ENCODE measurements around the gene MRPS18A. TPM values are rescaled to one million over a fixed set of nuclear protein-coding genes. Genes with fewer than 3 reads are reported as not detected.

MRPS18A gene
- total and polyA plus RNA-seq, 2 experiments from 2014 or later, result 33.7 to 39.2 TPM

DNA sequence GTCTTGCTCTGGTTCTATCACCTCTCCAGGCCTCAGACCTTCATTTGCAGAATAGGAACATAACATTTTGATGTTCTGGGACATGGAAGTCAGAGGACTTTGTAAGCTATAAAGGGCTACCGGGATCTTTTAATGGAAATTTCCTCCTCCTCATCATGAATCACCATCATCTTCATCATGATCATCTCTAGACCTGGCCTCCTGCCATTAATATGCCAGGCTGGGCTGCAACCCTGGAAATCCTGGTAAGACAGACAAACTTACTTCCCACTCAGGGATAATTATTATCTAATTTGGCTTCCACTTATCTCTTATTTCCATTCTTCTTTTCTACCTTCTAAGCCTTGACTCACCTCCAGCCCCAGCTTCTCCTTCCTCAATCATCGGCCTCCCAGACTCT is 41.0 kb upstream of the MRPS18A start:
- Histone ChIP-seq H3K36me3 (ENCODE audit: low read depth) (no peaks in the 10 kb centered on the region), H3K9me3 (ENCODE audit: low read depth) (peaks cover 8% of the 10 kb centered on the region), H3K9ac (no peak overlapping the region), H3K4me1 (ENCODE audit: insufficient read depth) (peaks cover 15% of the 10 kb centered on the region), H4K20me1 (ENCODE audit: insufficient read depth) (no peaks in the 10 kb centered on the region), H3K27me3 (replicated peaks; ENCODE audit: insufficient read depth) (no peaks in the 10 kb centered on the region), H2AFZ (no peak overlapping the region), H3K27ac (no peak overlapping the region), H3K4me2 (ENCODE audit: unreplicated experiment) (no peak overlapping the region), H3K4me3 (no peak overlapping the region), H3K9me2 (ENCODE audit: insufficient read depth) (no peaks in the 10 kb centered on the region), H3F3A (ENCODE audit: insufficient read depth) (no peaks in the 10 kb centered on the region), H3K79me2 (ENCODE audit: insufficient read depth) (no peaks in the 10 kb centered on the region)
- 58 to 64% methylated on average over 2 of the region's 2 CpGs for WGBS, 2 experiments (ENCODE audit: low coverage in 1 of 2, low lambda C conversion rate in 2 of 2, missing lambda C conversion rate in 2 of 2)
- in situ Hi-C loops (cut with MboI), result no loop called here
- TF ChIP-seq EZH2phosphoT487 (IDR thresholded peaks at IDR 0.05; ENCODE audit: insufficient read depth, low read depth), result no peak
- TF ChIP-seq EZH2 (IDR thresholded peaks at IDR 0.05; ENCODE audit: insufficient read depth, poor library complexity, severe bottlenecking), result no peak
- no peak for DNase-seq

DNA sequence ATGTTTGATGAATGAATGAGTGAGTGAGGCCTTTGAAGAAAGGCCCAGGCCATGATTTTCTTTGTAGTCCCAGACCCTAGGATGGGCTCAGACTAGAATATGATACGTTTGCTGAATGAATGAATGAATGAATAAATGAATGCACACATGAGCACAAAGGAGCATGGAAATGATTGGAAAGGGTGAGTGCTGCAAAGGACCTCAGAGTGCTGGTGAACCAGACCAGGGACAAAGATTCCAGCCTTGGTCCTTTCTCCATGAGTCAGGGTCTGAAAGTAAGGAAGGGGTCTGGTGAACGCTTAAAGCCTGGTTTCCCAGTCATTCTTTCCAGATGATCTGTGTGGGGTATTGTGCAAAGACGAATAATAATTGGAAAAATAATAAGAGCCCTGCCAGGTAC is 40.0 kb upstream of the MRPS18A start:
- H3K27me3 ChIP-seq (replicated peaks; ENCODE audit: insufficient read depth), result no peaks in the 10 kb centered on the region
- no peak overlapping the region for H3K27ac ChIP-seq
- H3K4me1 ChIP-seq (ENCODE audit: insufficient read depth), result peaks cover 15% of the 10 kb centered on the region
- WGBS, 2 experiments (ENCODE audit: low coverage in 1 of 2, low lambda C conversion rate in 2 of 2, missing lambda C conversion rate in 2 of 2), result 75 to 77% methylated on average over 3 of the region's 3 CpGs
- no peaks in the 10 kb centered on the region for H3K79me2 ChIP-seq (ENCODE audit: insufficient read depth)
- H4K20me1 ChIP-seq (ENCODE audit: insufficient read depth), result no peaks in the 10 kb centered on the region
- no peaks in the 10 kb centered on the region for H3K9me2 ChIP-seq (ENCODE audit: insufficient read depth)
- in situ Hi-C loops (cut with MboI), result no loop called here
- DNase-seq, result no peak
- no peak overlapping the region for H2AFZ ChIP-seq
- no peak overlapping the region for H3K4me2 ChIP-seq (ENCODE audit: unreplicated experiment)
- no peak overlapping the region for H3K4me3 ChIP-seq
- no peak overlapping the region for H3K9ac ChIP-seq
- peaks cover 8% of the 10 kb centered on the region for H3K9me3 ChIP-seq (ENCODE audit: low read depth)
- TF ChIP-seq EZH2 (IDR thresholded peaks at IDR 0.05; ENCODE audit: insufficient read depth, poor library complexity, severe bottlenecking) (no peak), EZH2phosphoT487 (IDR thresholded peaks at IDR 0.05; ENCODE audit: insufficient read depth, low read depth) (no peak)
- H3F3A ChIP-seq (ENCODE audit: insufficient read depth), result no peaks in the 10 kb centered on the region
- no peaks in the 10 kb centered on the region for H3K36me3 ChIP-seq (ENCODE audit: low read depth)

DNA sequence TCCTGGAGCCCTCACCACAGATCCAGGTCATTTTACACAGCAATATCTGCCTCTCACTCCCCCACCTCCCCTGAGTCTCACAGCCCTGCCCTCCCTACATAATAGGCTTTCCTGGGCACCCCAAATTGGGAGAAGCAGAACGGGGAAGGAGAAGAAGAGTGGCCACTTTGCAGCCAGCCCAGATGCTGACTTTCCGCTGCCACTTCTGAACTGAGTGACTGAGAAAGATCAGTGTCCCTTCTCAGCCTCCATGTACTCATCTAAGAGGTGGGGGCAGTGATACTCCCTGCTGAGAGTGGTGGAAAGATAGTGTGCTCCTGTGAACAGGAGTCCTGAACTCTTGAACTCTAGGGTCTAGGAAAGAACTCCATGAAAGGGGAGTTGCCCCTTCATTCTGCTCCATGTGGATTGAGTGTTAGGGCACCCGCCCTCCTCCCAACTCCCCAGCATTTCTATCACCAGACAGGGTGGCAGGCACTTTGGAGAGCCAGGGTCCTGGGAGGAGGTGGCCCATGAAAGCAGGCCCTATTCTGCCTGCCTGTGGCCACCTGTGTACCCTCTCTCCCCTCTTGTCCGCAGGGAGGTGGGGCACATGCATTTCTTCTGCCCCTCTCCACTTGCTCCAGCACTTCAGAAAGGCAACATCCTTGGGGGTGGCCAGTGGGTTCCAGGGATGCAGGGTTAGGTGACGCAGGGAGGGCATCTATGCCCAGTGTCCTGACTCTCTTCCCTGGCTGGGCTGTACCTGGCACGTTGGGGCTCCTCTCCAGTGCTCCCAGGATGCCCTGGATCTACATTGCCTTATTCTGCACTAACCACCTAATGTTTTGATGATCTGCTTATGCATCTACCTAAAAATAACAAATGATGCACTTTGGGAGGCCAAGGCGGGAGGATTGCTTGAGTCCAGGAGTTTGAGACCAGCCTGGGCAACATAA is 38.3 kb upstream of the MRPS18A start:
- no peak overlapping the region; the same call in 1 of the 2 replicates for H2AFZ ChIP-seq
- no peaks in the 10 kb centered on the region for H3K9me2 ChIP-seq (ENCODE audit: insufficient read depth)
- H3K9ac ChIP-seq, result 0 out of 2 replicates have a peak overlapping the region, but pooled peaks have one; percentile 10
- no peak for DNase-seq
- no peaks in the 10 kb centered on the region for H3K27me3 ChIP-seq (replicated peaks; ENCODE audit: insufficient read depth)
- H3K9me3 ChIP-seq (ENCODE audit: low read depth), result peaks cover 2% of the 10 kb centered on the region
- H4K20me1 ChIP-seq (ENCODE audit: insufficient read depth), result no peaks in the 10 kb centered on the region
- TF ChIP-seq EZH2 (IDR thresholded peaks at IDR 0.05; ENCODE audit: insufficient read depth, poor library complexity, severe bottlenecking), result no peak
- no peak for TF ChIP-seq EZH2phosphoT487 (IDR thresholded peaks at IDR 0.05; ENCODE audit: insufficient read depth, low read depth)
- WGBS, 2 experiments (ENCODE audit: low coverage in 1 of 2, low lambda C conversion rate in 2 of 2, missing lambda C conversion rate in 2 of 2), result 85 to 87% methylated on average over 7 of the region's 7 CpGs
- no peaks in the 10 kb centered on the region for H3F3A ChIP-seq (ENCODE audit: insufficient read depth)
- no peak overlapping the region for H3K4me3 ChIP-seq
- no peaks in the 10 kb centered on the region for H3K36me3 ChIP-seq (ENCODE audit: low read depth)
- no peaks in the 10 kb centered on the region for H3K79me2 ChIP-seq (ENCODE audit: insufficient read depth)
- H3K4me2 ChIP-seq (ENCODE audit: unreplicated experiment), result no peak overlapping the region
- peaks cover 15% of the 10 kb centered on the region for H3K4me1 ChIP-seq (ENCODE audit: insufficient read depth)
- no peak overlapping the region for H3K27ac ChIP-seq
- in situ Hi-C loops (cut with MboI), result no loop called here

DNA sequence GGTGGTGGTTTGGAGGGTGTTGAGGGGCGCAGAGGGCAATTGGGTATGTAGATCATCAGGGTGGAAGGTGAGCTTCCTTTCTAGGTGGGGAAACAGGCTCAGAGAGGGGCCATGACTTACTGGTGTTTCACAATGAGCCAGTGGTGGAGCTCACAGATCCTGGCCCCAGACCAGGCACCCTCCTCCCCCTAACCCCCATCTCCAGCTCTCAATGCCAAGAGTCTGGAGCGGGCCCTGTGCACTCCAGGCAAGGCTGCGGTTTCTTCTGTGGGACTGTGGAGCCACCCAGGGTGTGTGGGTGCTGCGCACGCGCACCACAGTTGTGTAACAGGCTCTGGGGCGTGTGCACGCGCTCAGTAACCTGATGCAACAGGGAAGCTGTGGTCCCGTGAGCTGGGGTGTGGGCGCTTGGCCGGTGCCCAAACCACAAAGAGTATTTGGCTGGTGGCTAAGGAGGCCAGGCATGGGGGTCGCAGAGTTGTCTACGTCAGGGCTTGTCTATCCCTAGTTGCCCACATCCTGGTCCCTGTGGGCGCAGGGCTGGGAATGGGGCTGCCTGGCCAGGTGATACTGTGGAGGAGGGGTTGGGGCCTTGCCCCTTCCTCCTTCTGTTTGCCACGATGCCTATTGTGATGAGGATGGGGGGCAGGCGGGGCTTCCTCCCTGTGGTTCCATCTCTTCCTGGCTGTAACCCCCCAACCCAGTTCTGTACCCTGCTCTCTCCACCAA is 37.5 kb upstream of the MRPS18A start:
- in situ Hi-C loops (cut with MboI), result no loop called here
- Histone ChIP-seq H3F3A (ENCODE audit: insufficient read depth) (no peaks in the 10 kb centered on the region), H3K4me3 (no peak overlapping the region; the same call in 1 of the 2 replicates), H2AFZ (peak overlapping the region; percentile 52), H3K79me2 (ENCODE audit: insufficient read depth) (no peaks in the 10 kb centered on the region), H3K4me1 (ENCODE audit: insufficient read depth) (peaks cover 15% of the 10 kb centered on the region), H3K9ac (0 out of 2 replicates have a peak overlapping the region, but pooled peaks have one; percentile 13), H3K9me2 (ENCODE audit: insufficient read depth) (no peaks in the 10 kb centered on the region), H3K36me3 (ENCODE audit: low read depth) (no peaks in the 10 kb centered on the region), H3K27ac (0 out of 2 replicates have a peak overlapping the region, but pooled peaks have one; percentile 6), H3K27me3 (replicated peaks; ENCODE audit: insufficient read depth) (no peaks in the 10 kb centered on the region), H3K4me2 (ENCODE audit: unreplicated experiment) (peak overlapping the region; percentile 2), H3K9me3 (ENCODE audit: low read depth) (no peaks in the 10 kb centered on the region), H4K20me1 (ENCODE audit: insufficient read depth) (no peaks in the 10 kb centered on the region)
- peak; percentile 86 for DNase-seq
- whole genome bisulfite sequencing, 2 experiments (ENCODE audit: low coverage in 1 of 2, low lambda C conversion rate in 2 of 2, missing lambda C conversion rate in 2 of 2), result 53 to 55% methylated on average over 16 to 17 of the region's 17 CpGs
- TF ChIP-seq EZH2phosphoT487 (IDR thresholded peaks at IDR 0.05; ENCODE audit: insufficient read depth, low read depth) (no peak), EZH2 (IDR thresholded peaks at IDR 0.05; ENCODE audit: insufficient read depth, poor library complexity, severe bottlenecking) (no peak)

Measured in GM23248 (cell line).